KOPT-K1 (cell line): Measurements from ENCODE around the gene APH1A.
A peak's percentile ranks its signal among the peaks of the same experiment; 100 is the strongest.
"Not testable (repeated sequence)": the region's sequence is repeated elsewhere in the genome, so short reads cannot be mapped to it uniquely, and the experiment has no call there.

Source experiments
- H3K27ac ChIP-seq: fragments of 200-600 bp; sonication (generic); 2 replicates; pipeline ENCODE4 v1.5.1; 2016; ENCODE audit warnings: antibody characterized with exemption, mild to moderate bottlenecking, low read depth, low read length; ENCODE audit not compliant: poor library complexity, severe bottlenecking
- H3K36me3 ChIP-seq: fragments of 200-600 bp; sonication (generic); 2 replicates; pipeline ENCODE4 v1.5.1; 2017; ENCODE audit warnings: antibody characterized with exemption, mild to moderate bottlenecking, low read length, moderate library complexity; ENCODE audit not compliant: insufficient read depth
- H3K9me3 ChIP-seq: fragments of 200-600 bp; sonication (generic); 2 replicates; pipeline ENCODE4 v1.5.1; 2017; ENCODE audit warnings: antibody characterized with exemption, low read length, mild to moderate bottlenecking; ENCODE audit not compliant: insufficient read depth, poor library complexity, severe bottlenecking

Gene APH1A

DNA sequence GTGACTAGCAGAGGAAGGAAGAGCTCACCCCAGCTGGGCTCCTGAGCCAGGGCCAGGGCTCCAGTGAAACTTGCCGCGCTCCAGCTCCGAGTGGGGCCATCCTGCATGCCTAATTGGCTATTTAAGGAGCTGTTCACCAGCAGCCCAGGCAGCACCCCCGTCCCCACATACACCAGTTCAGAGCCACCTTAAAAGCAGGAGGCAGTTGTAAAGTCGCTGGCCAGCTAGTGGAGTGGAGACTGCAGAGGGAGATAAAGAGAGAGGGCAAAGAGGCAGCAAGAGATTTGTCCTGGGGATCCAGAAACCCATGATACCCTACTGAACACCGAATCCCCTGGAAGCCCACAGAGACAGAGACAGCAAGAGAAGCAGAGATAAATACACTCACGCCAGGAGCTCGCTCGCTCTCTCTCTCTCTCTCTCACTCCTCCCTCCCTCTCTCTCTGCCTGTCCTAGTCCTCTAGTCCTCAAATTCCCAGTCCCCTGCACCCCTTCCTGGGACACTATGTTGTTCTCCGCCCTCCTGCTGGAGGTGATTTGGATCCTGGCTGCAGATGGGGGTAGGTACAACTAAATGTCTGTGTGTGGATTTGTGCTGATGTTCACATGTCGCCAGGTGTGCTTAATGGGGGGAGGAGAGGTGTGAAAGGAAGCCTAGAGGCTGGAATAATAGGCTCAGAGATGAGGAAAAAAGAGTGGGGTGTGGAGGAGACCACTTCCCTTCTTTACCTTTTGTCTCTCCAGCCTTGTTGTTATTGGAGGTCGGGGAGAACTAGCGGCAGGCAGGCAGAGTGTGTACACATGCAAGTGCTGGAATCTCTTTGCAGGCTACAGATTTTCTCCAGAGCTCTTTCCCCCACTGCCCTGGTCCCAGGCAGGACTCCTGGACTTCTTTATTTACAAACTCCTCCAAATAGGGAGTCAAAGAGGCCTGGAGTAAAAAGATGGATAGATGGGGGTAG lies 10.9 kb downstream of the APH1A start, which contains the start of gene CA14:
TSS of gene CA14 (plus strand) at position 151 of the 962 bp plus-strand sequence. CDS start at position 506, 355 bp downstream.
- H3K9me3 ChIP-seq = no peaks in the 10 kb centered on the region
- H3K27ac ChIP-seq = no peak within 1 kb of the TSS
- H3K36me3 ChIP-seq = no peaks in the 10 kb centered on the region

DNA sequence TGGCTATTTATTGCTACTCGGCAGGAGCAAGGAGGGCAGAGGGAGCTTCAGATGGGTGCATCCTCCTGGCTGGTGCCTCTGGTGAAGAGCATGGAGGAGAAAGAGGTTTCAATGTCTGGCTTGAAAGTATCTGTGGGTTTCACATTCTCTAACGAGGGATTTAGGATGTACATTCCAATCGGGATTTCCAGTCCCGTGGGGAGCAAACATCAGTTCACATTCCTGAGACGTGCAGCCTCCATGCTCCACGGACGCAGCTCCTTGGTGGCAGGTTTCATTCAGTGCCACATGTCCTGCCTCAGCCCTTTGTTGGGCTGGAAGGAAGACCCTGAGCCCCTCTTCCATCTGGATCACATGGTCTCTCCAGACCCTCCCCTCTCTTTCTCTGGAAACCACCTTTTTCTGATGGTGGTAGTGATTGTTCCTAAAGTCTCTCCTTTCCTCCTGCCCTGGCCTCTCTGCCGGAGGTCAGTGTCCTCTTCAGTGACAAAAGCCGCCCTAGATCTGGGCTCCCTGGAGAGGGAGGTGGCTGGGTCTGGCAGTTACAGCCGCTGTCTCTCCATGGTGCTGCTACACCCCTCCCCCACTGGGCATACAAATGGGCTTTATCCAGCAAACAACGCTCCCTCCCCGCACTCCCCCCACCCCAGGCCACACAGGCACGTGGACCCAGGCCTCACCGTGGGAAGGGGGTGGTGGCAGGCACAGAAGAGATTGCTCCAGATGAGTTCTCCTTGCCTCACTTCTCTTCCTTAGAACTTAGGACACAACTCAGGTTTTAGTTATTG lies 12.1 kb downstream of the APH1A start:
- H3K9me3 ChIP-seq = no peaks in the 10 kb centered on the region
- H3K27ac ChIP-seq = no peak overlapping the region
- no peaks in the 10 kb centered on the region for H3K36me3 ChIP-seq

DNA sequence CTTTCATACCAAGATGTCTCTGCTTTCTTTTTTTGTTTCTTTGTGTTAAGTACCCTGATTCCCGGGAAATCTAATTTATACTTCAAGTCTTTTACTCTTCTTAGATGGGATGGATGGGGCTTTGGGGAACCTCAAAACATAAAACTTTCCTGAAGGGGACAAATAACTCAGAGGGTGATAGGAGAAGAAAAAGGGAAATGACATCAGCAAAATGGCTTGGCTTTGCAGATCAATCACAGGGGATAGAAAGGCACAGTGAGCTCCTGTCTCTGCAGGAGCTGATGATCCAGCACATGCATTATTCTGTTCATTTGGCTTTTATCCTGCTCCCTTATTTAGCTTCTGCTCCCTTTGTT lies 12.6 kb downstream of the APH1A start:
- no peaks in the 10 kb centered on the region for H3K9me3 ChIP-seq
- H3K27ac ChIP-seq = no peak overlapping the region
- no peaks in the 10 kb centered on the region for H3K36me3 ChIP-seq

DNA sequence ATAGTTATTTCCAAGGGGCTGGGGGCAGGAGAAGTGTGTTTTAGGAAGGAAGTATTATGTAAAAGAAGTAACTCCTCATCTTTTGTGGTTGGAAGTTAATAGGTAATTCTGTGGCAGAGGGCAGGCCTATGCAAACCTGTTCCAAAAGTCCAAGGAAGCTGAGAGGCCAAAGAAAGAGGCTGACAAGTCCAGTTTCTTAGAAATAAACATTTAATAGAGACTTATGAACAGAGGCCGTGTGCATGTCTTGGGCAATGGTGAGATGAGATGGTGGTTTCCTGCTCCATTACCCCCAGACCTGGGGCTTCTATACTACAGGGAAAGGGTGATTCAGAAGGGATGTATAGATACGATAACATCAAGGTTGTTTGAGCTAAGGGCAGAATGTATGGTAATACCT lies 18.9 kb downstream of the APH1A start:
- H3K36me3 ChIP-seq = no peaks in the 10 kb centered on the region
- no peak overlapping the region for H3K27ac ChIP-seq
- H3K9me3 ChIP-seq = no peaks in the 10 kb centered on the region

DNA sequence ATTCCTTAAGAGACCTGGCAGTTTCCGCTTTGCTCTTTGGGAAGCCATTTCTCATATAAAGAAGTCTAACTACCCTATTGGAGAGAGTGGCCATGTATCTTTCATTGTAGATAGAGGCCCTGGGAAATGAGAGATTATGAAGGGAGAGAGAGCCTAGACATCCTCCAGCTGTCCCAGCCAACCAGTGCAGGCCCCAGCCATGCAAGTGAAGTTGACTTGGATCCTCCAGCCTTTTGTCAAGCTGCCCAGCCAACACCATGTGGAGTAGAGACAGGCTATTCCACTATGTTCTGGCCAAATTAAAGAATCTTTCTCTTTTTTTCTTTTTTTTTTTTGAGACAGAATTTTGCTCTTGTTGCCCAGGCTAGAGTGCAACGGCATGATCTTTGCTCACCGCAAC lies 25.8 kb downstream of the APH1A start:
- Histone ChIP-seq H3K36me3 (no peaks in the 10 kb centered on the region), H3K9me3 (no peaks in the 10 kb centered on the region), H3K27ac (no peak overlapping the region)

DNA sequence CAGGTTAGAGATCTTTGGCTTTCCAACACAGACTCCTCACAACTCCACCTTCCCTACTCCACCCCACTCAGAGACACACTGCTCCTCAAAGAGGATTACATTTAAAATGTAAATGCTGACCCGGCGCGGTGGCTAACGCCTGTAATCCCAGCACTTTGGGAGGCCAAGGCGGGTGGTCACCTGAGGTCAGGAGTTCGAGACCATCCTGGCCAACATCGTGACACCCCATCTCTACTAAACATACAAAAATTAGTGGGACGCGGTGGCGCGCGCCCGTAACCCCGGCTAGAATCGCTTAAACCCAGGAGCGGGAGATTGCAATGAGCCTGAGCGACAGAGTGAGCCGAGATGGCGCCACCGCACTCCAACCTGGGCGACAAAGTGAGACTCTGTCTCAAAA lies 31.1 kb downstream of the APH1A start:
- Histone ChIP-seq H3K36me3 (no peaks in the 10 kb centered on the region), H3K27ac (no peak overlapping the region), H3K9me3 (no peaks in the 10 kb centered on the region)

DNA sequence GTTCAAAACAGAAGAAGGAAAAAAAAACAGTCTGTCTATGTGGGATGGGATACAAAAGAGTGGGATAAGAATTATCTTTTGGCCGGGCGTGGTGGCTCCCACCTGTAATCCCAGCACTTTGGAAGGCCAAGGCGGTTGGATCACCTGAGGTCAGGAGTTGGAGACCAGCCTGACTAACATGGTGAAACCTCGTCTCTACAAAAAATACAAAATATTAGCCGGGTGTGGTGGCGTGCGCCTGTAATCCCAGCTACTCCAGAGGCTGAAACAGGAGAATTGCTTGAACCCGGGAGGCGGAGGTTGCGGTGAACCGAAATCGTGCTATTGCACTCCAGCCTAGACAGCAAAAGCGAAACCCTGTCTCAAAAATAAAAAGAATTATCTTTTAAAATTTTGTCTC lies 31.6 kb downstream of the APH1A start:
- H3K9me3 ChIP-seq, H3K36me3 ChIP-seq: not testable (repeated sequence)
- H3K27ac ChIP-seq = peak overlapping the region; percentile 92

DNA sequence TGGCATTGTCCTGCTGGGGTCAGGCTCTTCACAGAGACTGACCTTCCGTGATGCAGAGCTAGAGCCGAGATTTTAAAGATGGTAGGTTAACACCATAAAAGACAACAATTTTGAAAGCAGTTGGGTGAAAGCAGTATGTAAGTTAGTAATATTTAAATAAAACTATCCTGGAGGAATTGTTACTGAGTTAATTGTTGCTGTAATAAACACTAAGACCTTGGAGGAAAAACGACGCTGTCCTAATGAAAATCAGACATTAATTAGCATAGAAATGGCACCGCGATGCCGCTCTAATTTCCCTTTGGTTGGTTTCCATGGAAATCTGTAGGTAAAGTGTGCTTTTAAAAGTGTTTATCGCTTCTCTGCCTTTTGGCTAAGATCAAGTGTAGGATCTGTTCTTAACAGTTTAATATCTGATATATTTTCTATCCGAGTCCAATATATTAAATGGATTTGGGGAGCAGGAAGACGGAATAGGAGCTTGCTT lies 32.2 kb downstream of the APH1A start:
- H3K36me3 ChIP-seq = 0 out of 2 replicates have a peak, but pooled peaks cover 2% of the 10 kb centered on the region
- no peaks in the 10 kb centered on the region for H3K9me3 ChIP-seq
- H3K27ac ChIP-seq = peak overlapping the region; percentile 92

DNA sequence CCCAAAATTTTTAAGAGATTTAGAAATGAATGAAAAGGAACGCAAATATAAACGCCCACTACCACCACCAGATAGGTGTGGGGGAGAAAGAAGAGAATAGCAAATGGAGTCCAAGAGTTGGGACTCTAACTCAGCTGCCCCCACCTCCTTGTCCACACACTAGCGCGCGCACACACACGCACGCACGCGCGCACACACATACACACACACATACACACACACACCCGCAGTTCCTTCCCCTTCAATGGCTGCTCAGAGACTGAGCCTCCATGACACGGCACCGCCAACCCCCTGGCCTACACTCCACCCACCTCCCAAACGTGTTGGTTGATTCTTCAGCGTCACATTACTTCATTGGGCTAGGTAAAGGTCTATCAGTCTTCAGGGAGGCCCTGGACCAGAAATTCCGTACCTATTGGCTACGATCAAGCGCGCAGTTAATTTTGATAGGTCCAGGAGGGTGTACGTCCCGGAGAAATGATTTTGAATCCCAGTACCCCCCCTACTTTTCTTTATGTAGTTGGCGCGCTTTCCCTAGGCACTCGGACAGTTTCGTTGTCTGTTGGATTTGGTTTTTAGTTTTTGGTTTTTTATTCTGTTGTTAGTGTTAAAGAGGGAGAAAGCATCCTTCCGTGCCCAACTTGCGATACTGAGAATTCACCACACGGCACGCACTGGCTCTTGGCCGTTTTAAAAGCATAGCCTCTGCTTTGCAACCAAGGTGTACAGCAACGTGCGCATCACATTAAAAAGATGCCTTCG lies 32.8 kb downstream of the APH1A start, which contains the start of gene ANP32E:
TSS of gene ANP32E (minus strand) at position 261 of the 762 bp plus-strand sequence. CDS start 326 bp downstream, outside the sequence.
- H3K36me3 ChIP-seq = peaks cover 7% of the 10 kb centered on the region
- peak within 1 kb of the TSS; percentile 92 for H3K27ac ChIP-seq
- no peaks in the 10 kb centered on the region for H3K9me3 ChIP-seq

DNA sequence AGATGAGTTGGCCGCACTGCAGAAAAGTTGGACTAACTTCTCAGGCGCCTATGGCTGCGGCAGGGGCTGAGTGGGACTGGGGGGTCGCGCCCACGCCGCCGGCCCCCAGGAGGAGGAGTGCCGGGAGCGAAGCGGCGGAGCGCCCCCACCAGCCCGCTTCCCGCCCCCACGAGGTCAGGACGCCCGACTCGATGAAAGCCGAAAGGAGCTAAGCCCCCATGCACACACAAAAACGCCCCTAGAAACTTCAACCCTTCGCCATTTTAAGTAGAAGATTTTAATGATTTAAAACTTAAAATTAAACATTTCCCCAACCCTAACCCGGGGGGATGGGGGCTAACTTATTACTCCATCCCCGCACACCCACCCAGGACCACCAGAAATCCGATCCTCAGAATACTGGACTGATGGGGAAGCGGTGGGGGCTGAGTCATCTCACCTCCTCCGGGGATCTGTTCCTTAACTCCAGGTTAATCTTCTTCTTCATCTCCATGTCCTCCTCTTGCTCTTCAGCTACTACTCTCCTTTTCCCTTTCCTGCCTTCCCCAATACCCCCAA lies 33.4 kb downstream of the APH1A start:
- H3K36me3 ChIP-seq = peaks cover 14% of the 10 kb centered on the region
- peak overlapping the region; percentile 92 for H3K27ac ChIP-seq
- H3K9me3 ChIP-seq = no peaks in the 10 kb centered on the region

DNA sequence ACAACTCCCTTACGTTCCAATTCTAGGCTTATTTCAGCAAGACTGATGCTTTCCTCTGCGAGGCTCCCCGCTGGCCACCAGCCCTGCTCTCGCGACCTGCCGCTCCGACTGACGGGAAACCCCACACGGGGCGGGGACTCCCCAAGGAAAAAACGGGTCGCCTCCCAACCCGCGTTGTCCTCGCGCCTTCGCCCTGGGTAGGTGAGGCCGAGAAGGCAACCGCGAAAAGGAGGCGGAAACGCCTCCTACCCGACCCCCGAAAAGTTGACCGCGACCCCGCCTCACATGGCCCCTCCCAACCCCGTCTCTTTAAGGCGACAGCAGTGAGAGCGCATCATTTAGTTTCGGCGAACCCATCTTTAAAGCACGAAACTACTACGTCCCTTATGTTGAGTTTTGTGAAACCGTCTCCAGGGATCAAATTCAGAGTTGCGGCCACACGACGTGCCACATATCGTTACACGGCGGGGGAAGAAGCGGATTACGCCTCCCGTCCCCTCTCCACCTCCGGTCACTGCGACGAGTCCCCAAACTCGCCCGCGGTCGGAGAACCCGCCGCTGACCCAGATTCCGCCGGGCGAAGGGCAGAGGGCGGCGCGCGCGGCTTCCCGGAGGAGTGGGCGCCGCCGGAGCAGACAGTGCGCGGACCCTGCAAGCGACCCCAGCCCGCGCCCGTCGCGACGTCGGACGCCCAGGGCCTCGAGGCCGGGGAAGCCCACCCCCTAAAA lies 34.1 kb downstream of the APH1A start:
- no peaks in the 10 kb centered on the region for H3K9me3 ChIP-seq
- peak overlapping the region; percentile 92 for H3K27ac ChIP-seq
- H3K36me3 ChIP-seq = peaks cover 20% of the 10 kb centered on the region

DNA sequence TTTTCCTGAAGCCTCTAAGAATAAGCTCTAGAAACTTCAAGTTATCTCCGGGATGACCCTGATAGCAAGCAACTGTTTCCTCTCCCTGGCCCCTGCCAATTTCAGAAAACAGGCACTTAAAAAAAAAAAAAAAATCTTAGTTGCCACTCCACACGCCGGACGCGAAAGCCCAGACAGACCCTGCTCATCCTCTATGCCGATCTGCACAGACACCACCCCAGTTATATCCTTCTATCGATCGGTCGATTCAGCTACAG lies 34.6 kb downstream of the APH1A start:
- Histone ChIP-seq H3K27ac (peak overlapping the region; percentile 92), H3K36me3 (peaks cover 25% of the 10 kb centered on the region)

DNA sequence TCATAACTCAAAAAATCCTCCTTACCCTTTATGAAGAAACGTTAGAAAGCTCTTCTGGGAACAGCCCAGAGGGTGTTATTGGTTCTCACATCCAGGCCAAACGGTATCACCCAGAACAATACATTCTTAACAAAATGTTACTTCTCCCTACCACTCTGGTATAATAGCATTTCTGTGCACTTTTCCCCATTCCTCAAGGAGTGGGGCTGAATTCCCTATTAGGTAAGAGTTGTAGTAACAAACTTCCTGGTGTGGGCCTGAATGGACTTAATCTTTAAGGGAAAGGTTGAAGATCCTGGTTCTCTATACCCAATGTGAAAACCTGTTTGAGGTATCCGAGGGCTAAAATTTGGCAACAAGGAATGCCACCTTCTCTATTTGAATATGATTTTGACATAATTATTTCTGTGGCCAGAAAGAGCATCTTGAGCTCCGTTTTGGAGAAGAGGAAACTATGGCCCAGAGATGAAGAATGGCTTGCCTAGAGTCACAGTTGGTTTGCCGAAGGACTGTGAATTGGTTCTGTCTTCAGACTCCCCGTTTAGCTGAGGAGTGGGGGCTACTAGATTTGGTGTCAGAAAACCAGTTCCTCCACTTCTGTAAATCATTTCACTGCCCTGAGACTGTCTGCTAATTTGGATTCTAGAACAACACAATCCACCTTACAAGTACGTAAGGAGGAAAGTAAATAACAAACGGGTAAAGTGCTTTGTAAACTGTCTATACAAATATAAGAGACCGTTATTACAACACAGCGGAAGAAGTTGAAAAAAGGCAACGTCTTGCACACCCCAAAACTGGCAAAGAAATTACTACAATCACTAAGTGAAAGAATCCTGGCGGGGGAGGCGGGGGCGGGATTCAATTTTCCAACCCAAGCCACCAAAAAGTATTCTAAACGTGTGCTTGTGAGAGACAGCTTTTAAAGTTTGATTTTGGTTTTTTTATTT lies 35.2 kb downstream of the APH1A start:
- Histone ChIP-seq H3K27ac (peak overlapping the region; percentile 92), H3K36me3 (peaks cover 31% of the 10 kb centered on the region)

More for the DNA sequence above, 34.6 kb downstream of the APH1A start:
- H3K9me3 ChIP-seq = no peaks in the 10 kb centered on the region

More for the DNA sequence above, 35.2 kb downstream of the APH1A start:
- no peaks in the 10 kb centered on the region for H3K9me3 ChIP-seq
